Endothelial cell of umbilical vein (primary cell): ENCODE results near the gene RUNDC3A. TPM values are rescaled to one million over a fixed set of nuclear protein-coding genes. Genes with fewer than 3 reads are reported as not detected.

Experiments used
- BruUV-seq: library from RNA; stranded (reverse); fragments of 400-500 nt; replicated peaks from 2 replicates; lab custom pipeline; 2021; lab: Mats Ljungman, UMichigan
- CTCF ChIA-PET: fragments of 300-600, 350-600 bp; sonication (Branson Sonifier 250); formaldehyde crosslinking; loops from one replicate; lab custom pipeline; 2021; ENCODE audit warnings: antibody characterized with exemption, inconsistent platforms; lab: Charles Lee
- POLR2A ChIA-PET: fragments of 300-600, 350-600 bp; sonication (Branson Sonifier 250); formaldehyde crosslinking; loops from one replicate; lab custom pipeline; 2021; ENCODE audit warnings: antibody characterized with exemption, inconsistent platforms; lab: Charles Lee
- DNase-seq: peaks from one replicate; pipeline ENCODE4 v3.0.0-alpha.2; 2011; ENCODE audit warnings: low read depth, low spot score
- FAIRE-seq: peaks from 2 replicates; lab custom pipeline; 2011; peaks lifted over from hg19 to GRCh38; lab: Jason Lieb, UNC
- H2AFZ ChIP-seq: 2 replicates; pipeline ENCODE4 v1.6.0; 2012; ENCODE audit warnings: low read depth, low read length, control low read depth, inconsistent platforms
- H3K27ac ChIP-seq: 2 replicates; pipeline ENCODE4 v1.5.1; 2011; ENCODE audit warnings: low read depth, mild to moderate bottlenecking, control low read depth, low read length, moderate library complexity; ENCODE audit not compliant: insufficient read depth
- H3K27me3 ChIP-seq, 2 experiments: 2 replicates each; pipeline versions ENCODE4 v1.6.0 to v1.6.1; 2011; ENCODE audit warnings: low read length in 2 of 2, mixed read lengths in 1 of 2; ENCODE audit not compliant: control insufficient read depth in 2 of 2, insufficient read depth in 2 of 2
- H3K36me3 ChIP-seq, 2 experiments: 2 replicates in 1 of 2; 3 replicates in 1 of 2; pipeline ENCODE4 v1.5.1; 2011; ENCODE audit warnings: low read length in 2 of 2, mild to moderate bottlenecking in 1 of 2, moderate library complexity in 1 of 2; ENCODE audit not compliant: control insufficient read depth in 2 of 2, insufficient read depth in 2 of 2; ENCODE audit errors: extremely low read depth in 1 of 2
- H3K4me1 ChIP-seq: 3 replicates; pipeline ENCODE4 v1.5.1; 2011; ENCODE audit warnings: mild to moderate bottlenecking, low read length; ENCODE audit not compliant: control insufficient read depth, insufficient read depth; ENCODE audit errors: extremely low read depth
- H3K4me2 ChIP-seq: 2 replicates; pipeline ENCODE4 v1.6.1; 2011; ENCODE audit warnings: low read length, control low read depth, mixed read lengths; ENCODE audit not compliant: insufficient read depth
- H3K4me3 ChIP-seq, 3 experiments: fragments of 200-600 bp in 1 of 3; sonication (generic), shearing (Covaris generic) in 1 of 3; replicated peaks in 1 of 3; 2 replicates each; pipeline ENCODE4 v1.5.1; 2011 to 2016; ENCODE audit warnings: control low read depth in 3 of 3, low read length in 3 of 3, mild to moderate bottlenecking in 2 of 3, inconsistent platforms in 1 of 3, low read depth in 1 of 3, moderate library complexity in 1 of 3; ENCODE audit not compliant: insufficient read depth in 1 of 3
- H3K79me2 ChIP-seq: 2 replicates; pipeline ENCODE4 v1.6.0; 2012; ENCODE audit warnings: low read length, inconsistent platforms; ENCODE audit not compliant: control insufficient read depth, insufficient read depth
- H3K9ac ChIP-seq: replicated peaks from 2 replicates; pipeline ENCODE3; 2011; ENCODE audit warnings: low read length, control low read depth; ENCODE audit not compliant: insufficient read depth; ENCODE audit errors: extremely low read depth
- H3K9me1 ChIP-seq: replicated peaks from 3 replicates; pipeline ENCODE4 v1.6.0; 2011; ENCODE audit warnings: mild to moderate bottlenecking, low read length; ENCODE audit not compliant: control insufficient read depth, insufficient read depth; ENCODE audit errors: extremely low read depth
- H3K9me3 ChIP-seq: replicated peaks from 2 replicates; pipeline ENCODE4 v1.5.1; 2012; ENCODE audit warnings: low read length, inconsistent platforms; ENCODE audit not compliant: control insufficient read depth, insufficient read depth
- H4K20me1 ChIP-seq: replicated peaks from 2 replicates; pipeline ENCODE3; 2011; ENCODE audit warnings: mild to moderate bottlenecking, low read length; ENCODE audit not compliant: control insufficient read depth, insufficient read depth; ENCODE audit errors: extremely low read depth
- EZH2 ChIP-seq: IDR thresholded peaks from 2 replicates; pipeline ENCODE4 v1.6.1; 2012; ENCODE audit warnings: borderline replicate concordance, low read depth, mild to moderate bottlenecking, moderate library complexity, low read length, inconsistent platforms; ENCODE audit not compliant: severe bottlenecking
- FOS ChIP-seq: IDR thresholded peaks from 2 replicates; pipeline ENCODE4 v1.6.1; 2011; ENCODE audit warnings: mild to moderate bottlenecking, low read length, moderate library complexity, borderline replicate concordance; ENCODE audit not compliant: insufficient read depth
- GATA2 ChIP-seq: IDR thresholded peaks from 2 replicates; pipeline ENCODE4 v1.7.0; 2011; ENCODE audit warnings: low read depth, mild to moderate bottlenecking, moderate library complexity, mixed read lengths, low read length; ENCODE audit not compliant: insufficient read length, insufficient read depth
- JUN ChIP-seq: IDR thresholded peaks from 2 replicates; pipeline ENCODE4 v1.6.1; 2011; ENCODE audit warnings: borderline replicate concordance, low read depth; ENCODE audit not compliant: insufficient read length, insufficient read depth
- MYC ChIP-seq: IDR thresholded peaks from one replicate; pipeline ENCODE4 v1.6.1; 2011; ENCODE audit warnings: mild to moderate bottlenecking, low read depth, low read length
- POLR2A ChIP-seq: IDR thresholded peaks from 2 replicates; pipeline ENCODE4 v1.6.1; 2012; ENCODE audit warnings: low read depth, mild to moderate bottlenecking, control low read depth, low read length
- POLR2AphosphoS5 ChIP-seq: IDR thresholded peaks from 2 replicates; pipeline ENCODE4 v1.6.1; 2012; ENCODE audit warnings: low read depth, mild to moderate bottlenecking, control low read depth, low read length, moderate library complexity; ENCODE audit not compliant: insufficient read depth
- dilution Hi-C: fragments of 300-500 bp; cut with MboI; formaldehyde crosslinking; loops from one replicate; pipeline ENCODE4 v1.15.0; 2019; ENCODE audit warnings: low sequenced_read_pairs; ENCODE audit not compliant: extremely low pct_ligation_motif_present
- intact Hi-C: fragments of 100-400 bp; cut with micrococcal nuclease; formaldehyde crosslinking; loops from one replicate; pipeline ENCODE4 v1.10.0; 2022
- polyA plus RNA-seq, 4 experiments: library from polyadenylated mRNA; depleted of rRNA in 3 of 4; stranded (reverse) in 3 of 4; unstranded in 1 of 4; fragments of >200 nt; gene quantifications; 2 replicates each; pipeline versions ENCODE4 v1.2.1 to v1.2.3, GENCODE V29; 2011 to 2012; ENCODE audit warnings: missing spikeins in 1 of 4
- total RNA-seq: library from RNA; stranded (reverse); gene quantifications from 2 replicates; pipeline ENCODE4 v1.2.3, GENCODE V29; 2021
- TF ChIP-seq, protein P1 (sequence below), 2 donors: IDR thresholded peaks; 1 replicate in 1 of 2; 2 replicates in 1 of 2; pipeline ENCODE4 v1.5.1; 2011; ENCODE audit warnings: low read length in 2 of 2, mild to moderate bottlenecking in 2 of 2, moderate library complexity in 2 of 2, control low read depth in 1 of 2, inconsistent platforms in 1 of 2, low read depth in 1 of 2; ENCODE audit not compliant: insufficient read depth in 1 of 2; ENCODE audit errors: extremely low read depth in 1 of 2
- TF ChIP-seq, protein P2 (sequence below): IDR thresholded peaks from 2 replicates; pipeline ENCODE4 v1.6.1; 2011; ENCODE audit not compliant: insufficient read depth, insufficient read length

RUNDC3A gene
- total and polyA plus RNA-seq, 2 donors (not counting 3 experiments of a cell fraction or from before 2014, with no cell fraction given) = 0.12 TPM; not detected in 1

DNA sequence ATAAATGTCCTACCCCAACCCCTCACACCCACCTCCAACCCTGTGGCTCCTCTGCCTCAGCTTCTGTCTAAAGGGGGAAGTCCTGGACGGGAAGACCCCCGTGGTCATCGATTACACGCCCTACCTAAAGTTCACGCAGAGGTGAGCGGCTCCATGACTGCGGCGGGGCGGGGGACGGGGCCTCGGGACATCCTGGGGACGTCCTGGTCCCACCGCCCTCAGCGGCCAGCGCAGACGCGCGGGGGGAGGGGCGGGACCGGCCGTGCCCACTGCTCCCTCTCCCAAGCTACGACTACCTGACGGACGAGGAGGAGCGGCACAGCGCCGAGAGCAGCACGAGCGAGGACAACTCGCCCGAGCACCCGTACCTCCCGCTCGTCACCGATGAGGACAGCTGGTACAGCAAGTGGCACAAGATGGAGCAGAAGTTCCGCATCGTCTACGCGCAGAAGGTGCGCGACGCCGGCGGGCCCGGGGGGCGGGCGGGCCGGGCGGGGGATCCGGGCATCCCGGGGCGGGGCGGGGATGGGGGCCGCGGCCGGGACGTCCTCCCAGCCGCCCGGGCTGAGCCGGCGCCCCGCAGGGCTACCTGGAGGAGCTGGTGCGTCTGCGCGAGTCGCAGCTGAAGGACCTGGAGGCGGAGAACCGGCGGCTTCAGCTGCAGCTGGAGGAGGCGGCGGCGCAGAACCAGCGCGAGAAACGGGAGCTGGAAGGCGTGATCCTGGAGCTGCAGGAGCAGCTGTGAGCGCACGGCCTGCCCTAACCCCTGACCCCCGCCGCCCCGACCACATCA is 6.7 kb downstream of the RUNDC3A start:
- peak; percentile 12 for FAIRE-seq
- CTCF ChIA-PET = interaction anchor here (1.1 to 1.2 kb wide), 4 partner anchors 12 to 128 kb away, joined by 3 to 4 read pairs (median 4); partner anchors contain the start of gene TMUB2

More for the DNA sequence above, 6.7 kb downstream of the RUNDC3A start:
- Histone ChIP-seq H3K4me3 (peak overlapping the region in 1 of 3 experiments; percentile 17), H2AFZ (no peak overlapping the region), H3K27me3 (peaks cover 23 to 37% of the 10 kb centered on the region in 2 experiments), H3K4me1 (no peaks in the 10 kb centered on the region), H3K9me3 (no peaks in the 10 kb centered on the region), H3K9ac (no peak overlapping the region), H3K27ac (no peak overlapping the region), H4K20me1 (no peaks in the 10 kb centered on the region), H3K36me3 (peaks cover 0 to 6% of the 10 kb centered on the region in 2 experiments), H3K9me1 (no peaks in the 10 kb centered on the region), H3K79me2 (no peaks in the 10 kb centered on the region), H3K4me2 (no peak overlapping the region)
- dilution Hi-C loops = no loop called here
- DNase-seq = no peak
- TF ChIP-seq GATA2 = no peak
- TF ChIP-seq, protein P1, sequence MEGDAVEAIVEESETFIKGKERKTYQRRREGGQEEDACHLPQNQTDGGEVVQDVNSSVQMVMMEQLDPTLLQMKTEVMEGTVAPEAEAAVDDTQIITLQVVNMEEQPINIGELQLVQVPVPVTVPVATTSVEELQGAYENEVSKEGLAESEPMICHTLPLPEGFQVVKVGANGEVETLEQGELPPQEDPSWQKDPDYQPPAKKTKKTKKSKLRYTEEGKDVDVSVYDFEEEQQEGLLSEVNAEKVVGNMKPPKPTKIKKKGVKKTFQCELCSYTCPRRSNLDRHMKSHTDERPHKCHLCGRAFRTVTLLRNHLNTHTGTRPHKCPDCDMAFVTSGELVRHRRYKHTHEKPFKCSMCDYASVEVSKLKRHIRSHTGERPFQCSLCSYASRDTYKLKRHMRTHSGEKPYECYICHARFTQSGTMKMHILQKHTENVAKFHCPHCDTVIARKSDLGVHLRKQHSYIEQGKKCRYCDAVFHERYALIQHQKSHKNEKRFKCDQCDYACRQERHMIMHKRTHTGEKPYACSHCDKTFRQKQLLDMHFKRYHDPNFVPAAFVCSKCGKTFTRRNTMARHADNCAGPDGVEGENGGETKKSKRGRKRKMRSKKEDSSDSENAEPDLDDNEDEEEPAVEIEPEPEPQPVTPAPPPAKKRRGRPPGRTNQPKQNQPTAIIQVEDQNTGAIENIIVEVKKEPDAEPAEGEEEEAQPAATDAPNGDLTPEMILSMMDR (IDR thresholded peaks at IDR 0.05; ENCODE audit: extremely low read depth in 1 of 2, insufficient read depth in 1 of 2, low read depth in 1 of 2, low read length in 2 of 2) = no peak
- TF ChIP-seq, protein P2, sequence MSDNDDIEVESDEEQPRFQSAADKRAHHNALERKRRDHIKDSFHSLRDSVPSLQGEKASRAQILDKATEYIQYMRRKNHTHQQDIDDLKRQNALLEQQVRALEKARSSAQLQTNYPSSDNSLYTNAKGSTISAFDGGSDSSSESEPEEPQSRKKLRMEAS = no peak
- no peak for TF ChIP-seq EZH2
- TF ChIP-seq FOS = no peak
- TF ChIP-seq MYC = no peak
- no peak for TF ChIP-seq POLR2A
- TF ChIP-seq POLR2AphosphoS5 = no peak
- TF ChIP-seq JUN = no peak
- intact Hi-C loops = no loop called here
- POLR2A ChIA-PET = no interaction called here
- no TSS peak for BruUV-seq
